Muscle of leg (tissue), 11 donors: Measurements from ENCODE around the gene BICDL1. TPM values are rescaled to one million over a fixed set of nuclear protein-coding genes. Genes with fewer than 3 reads are reported as not detected.
A peak's percentile ranks its signal among the peaks of the same experiment; 100 is the strongest.

Experiments used
- DNase-seq: peaks from one replicate; pipeline ENCODE4 v3.0.0; 2013
- H3K27ac ChIP-seq: one replicate; pipeline ENCODE4 v1.5.1; 2013; ENCODE audit warnings: mild to moderate bottlenecking, low read length, control low read depth
- H3K27me3 ChIP-seq: one replicate; pipeline ENCODE4 v1.6.1; 2013; ENCODE audit warnings: low read length; ENCODE audit not compliant: control insufficient read depth, insufficient read depth
- H3K36me3 ChIP-seq: one replicate; pipeline ENCODE4 v1.6.1; 2013; ENCODE audit warnings: low read length; ENCODE audit not compliant: control insufficient read depth, insufficient read depth
- H3K4me1 ChIP-seq: one replicate; pipeline ENCODE4 v1.6.1; 2013; ENCODE audit warnings: low read length; ENCODE audit not compliant: control insufficient read depth, insufficient read depth
- H3K4me3 ChIP-seq: one replicate; pipeline ENCODE4 v1.5.1; 2013; ENCODE audit warnings: low read length, control low read depth
- H3K9me3 ChIP-seq: replicated peaks from 2 replicates; pipeline ENCODE4 v1.6.1; 2013; ENCODE audit warnings: low read depth, low read length; ENCODE audit not compliant: control insufficient read depth
- WGBS: methylation state at CpG from one replicate; pipeline ENCODE4 v1.1.5; 2013; ENCODE audit warnings: missing lambda C conversion rate; ENCODE audit not compliant: insufficient coverage; 5-methylcytosine and 5-hydroxymethylcytosine counted together
- polyA plus RNA-seq, 8 donors: library from polyadenylated mRNA; unstranded; fragments of 120-200 nt; gene quantifications; one replicate each; pipeline versions ENCODE4 v1.2.1 to v1.2.3, GENCODE V29; 2013; ENCODE audit warnings: inconsistent platforms in 1 of 8, low replicate concordance in 1 of 8; ENCODE audit not compliant: insufficient read length in 8 of 8, insufficient read depth in 1 of 8
- total RNA-seq: library from RNA; stranded (reverse); fragments of 120-200 nt; gene quantifications from one replicate; pipeline ENCODE4 v1.2.4, GENCODE V29; 2013

The BICDL1 gene
- total and polyA plus RNA-seq, 9 donors, result 1.3 to 6.4 (median 3.4) TPM

DNA sequence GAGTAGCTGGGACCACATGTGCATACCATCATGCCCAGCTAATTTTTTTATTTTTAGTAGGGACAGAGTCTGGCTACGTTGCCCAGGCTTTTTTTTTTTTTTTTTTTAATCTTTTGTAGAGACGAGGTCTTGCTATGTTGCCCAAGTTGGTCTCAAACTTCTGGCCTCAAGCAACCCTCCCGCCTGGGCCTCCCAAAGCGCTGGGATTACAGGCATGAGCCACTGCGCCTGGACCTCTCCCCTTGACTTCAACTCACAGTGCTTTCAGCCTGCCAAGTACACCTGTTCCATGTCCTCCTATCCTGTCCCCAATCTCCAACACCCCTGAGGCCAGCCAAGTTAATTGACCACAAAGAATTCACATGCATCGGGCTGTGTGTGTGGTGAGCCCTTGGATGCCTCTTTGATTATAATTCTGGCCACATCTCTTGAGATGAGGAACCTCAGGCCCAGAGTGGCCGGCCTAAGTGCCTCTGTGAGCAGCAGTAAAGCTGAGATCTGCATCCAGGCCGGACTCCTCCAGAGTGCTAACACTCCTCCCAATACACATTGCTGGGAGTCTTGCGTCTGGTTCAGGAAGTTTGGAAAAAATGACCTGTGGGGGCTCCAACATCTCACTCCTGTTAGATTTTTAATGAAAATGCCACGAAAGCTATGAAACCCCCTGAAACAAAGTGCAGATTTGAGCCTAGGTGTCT lies 120.7 kb downstream of the BICDL1 start:
- WGBS, result 90% methylated on average over 5 of the region's 10 CpGs
- no peak overlapping the region for H3K27ac ChIP-seq
- H3K4me3 ChIP-seq, result no peak overlapping the region
- peaks cover 7% of the 10 kb centered on the region for H3K4me1 ChIP-seq
- H3K36me3 ChIP-seq, result peaks cover 34% of the 10 kb centered on the region
- no peak for DNase-seq
- no peaks in the 10 kb centered on the region for H3K27me3 ChIP-seq
- H3K9me3 ChIP-seq, result no peaks in the 10 kb centered on the region

DNA sequence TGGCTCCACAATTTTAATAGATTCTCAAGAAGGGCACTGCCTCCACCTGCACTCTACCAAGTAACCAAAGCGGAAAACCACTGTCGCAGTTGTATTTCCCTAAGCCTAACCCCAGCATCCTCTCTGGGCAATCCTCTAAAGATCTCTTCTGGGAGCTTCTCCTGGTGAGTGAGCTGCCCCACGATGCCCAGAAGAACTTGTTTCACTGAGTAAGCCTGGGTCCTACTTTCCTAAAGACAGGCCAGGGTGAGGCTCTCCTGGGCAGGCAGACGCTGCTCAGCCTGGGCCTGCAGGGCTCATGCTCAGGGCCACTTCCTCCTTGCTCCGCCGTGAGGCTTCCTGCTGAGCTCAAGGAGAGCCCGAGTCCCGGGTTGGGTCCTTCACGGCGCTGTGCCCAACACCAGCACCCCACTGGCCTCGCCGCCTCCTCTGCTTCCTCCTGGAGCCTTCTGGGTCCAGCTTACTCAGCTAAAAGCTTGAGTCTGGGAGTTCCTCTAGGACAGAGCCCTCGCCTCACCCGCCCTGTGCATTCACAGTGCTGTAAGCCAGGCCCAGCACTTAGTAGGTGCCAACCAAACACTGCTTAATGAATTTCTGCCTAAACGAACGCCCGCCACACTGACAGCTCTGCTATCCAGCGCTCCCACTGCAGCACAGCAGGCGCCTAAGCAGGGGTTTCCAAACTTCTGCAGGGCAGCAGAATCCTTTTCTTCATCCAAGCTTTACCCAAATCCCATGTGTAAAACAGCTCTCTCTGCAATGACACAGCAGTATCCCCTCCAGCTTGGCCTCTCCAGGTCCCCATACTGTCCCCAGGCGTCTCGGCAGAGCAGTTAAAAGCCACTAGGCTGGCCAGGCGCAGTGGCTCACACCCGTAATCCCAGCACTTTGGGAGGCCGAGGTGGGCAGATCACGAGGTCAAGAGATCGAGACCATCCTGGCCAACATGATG lies 121.8 kb downstream of the BICDL1 start:
- peaks cover 18% of the 10 kb centered on the region for H3K4me1 ChIP-seq
- no peaks in the 10 kb centered on the region for H3K27me3 ChIP-seq
- 69% methylated on average over 26 of the region's 26 CpGs for WGBS
- no peaks in the 10 kb centered on the region for H3K9me3 ChIP-seq
- H3K4me3 ChIP-seq, result no peak overlapping the region
- peaks cover 36% of the 10 kb centered on the region for H3K36me3 ChIP-seq
- H3K27ac ChIP-seq, result no peak overlapping the region
- DNase-seq, result peak; percentile 74

DNA sequence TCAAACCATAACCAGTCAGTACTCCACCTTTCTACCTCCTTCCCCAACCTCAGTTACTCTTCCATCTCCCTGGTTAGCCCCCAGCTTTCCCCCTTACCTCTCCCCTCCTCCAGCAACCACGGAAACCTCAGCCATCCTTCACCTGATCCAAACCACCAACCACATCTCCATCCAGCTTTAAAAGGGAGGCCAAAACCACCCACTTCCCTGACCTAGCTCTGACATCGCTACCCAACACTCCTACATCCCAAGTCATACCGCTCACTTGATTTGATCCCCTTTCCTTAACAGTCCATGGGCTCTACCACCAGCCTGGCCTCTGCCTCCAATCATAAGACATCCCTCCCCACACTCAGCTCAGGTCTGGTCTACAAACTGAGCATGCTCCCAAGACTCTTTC lies 126.0 kb downstream of the BICDL1 start:
- no peak overlapping the region for H3K27ac ChIP-seq
- peaks cover 26% of the 10 kb centered on the region for H3K4me1 ChIP-seq
- DNase-seq, result no peak
- 83% methylated on average over 3 of the region's 3 CpGs for WGBS
- H3K27me3 ChIP-seq, result no peaks in the 10 kb centered on the region
- peaks cover 38% of the 10 kb centered on the region for H3K36me3 ChIP-seq
- peak overlapping the region; percentile 77 for H3K4me3 ChIP-seq
- no peaks in the 10 kb centered on the region for H3K9me3 ChIP-seq

DNA sequence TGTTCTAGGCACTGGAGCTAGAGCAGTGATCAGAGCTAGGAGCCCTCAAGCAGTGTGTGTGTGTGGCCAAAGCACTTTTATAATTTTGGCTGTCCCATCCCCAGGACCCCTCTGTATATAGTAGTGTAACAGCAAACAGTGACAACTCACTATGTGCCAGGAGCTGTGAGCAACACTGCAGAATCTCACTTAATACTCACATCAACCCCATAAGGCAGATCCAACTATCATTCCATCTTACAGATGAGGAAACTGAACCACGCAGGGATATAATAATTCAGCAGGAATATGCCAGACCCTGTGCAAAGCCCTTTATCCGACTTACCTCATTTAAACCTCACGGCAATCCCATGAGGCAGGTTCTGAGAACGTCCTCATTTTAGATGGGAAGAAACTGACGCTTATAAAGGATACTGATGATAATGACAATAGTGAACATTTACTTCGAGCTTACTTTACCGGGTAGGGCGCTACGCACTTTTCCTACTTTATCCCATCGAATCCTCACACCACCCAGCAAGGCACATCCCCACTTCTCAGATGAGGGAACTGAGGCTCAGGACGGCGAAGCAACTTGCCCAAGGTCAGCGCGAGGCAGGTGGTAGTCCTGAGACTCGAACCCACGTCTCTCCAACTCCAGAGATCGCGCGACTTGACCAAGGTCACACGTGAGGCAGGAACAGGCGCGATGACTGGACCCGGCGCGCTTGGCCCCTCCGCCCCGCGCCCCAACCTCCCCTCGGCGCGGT lies 126.8 kb downstream of the BICDL1 start:
- H3K27ac ChIP-seq, result peak overlapping the region; percentile 67
- H3K9me3 ChIP-seq, result no peaks in the 10 kb centered on the region
- 15% methylated on average over 27 of the region's 31 CpGs for WGBS
- H3K4me1 ChIP-seq, result peaks cover 23% of the 10 kb centered on the region
- H3K36me3 ChIP-seq, result peaks cover 33% of the 10 kb centered on the region
- DNase-seq, result peak; percentile 53
- H3K27me3 ChIP-seq, result no peaks in the 10 kb centered on the region
- H3K4me3 ChIP-seq, result peak overlapping the region; percentile 77

DNA sequence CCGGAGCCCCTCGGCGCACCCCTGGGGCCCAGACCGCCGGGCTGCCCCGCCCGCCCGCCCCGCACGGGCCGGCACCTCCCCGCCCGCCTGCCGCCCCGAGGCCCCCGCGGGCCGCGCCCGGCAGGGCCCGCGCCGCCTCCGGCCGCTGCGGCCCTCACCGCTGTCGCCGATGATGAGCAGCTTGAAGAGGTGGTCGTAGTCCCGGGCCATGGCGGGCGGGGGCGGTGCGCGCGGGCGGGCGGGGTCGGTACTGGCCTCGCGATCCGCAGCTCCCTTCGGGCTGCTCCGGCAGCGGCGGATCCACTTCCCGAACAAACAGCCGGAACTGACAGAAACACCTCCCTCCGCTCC lies 127.4 kb downstream of the BICDL1 start, which contains the start of gene RAB35:
Gene RAB35 (minus strand): TSS at position 313 of the 351 bp plus-strand sequence. CDS start 103 bp downstream, at position 210.
- peak within 1 kb of the TSS; percentile 99 for H3K27ac ChIP-seq
- H3K9me3 ChIP-seq, result no peaks in the 10 kb centered on the region
- H3K4me3 ChIP-seq, result peak within 1 kb of the TSS; percentile 93
- no peaks in the 10 kb centered on the region for H3K27me3 ChIP-seq
- WGBS, result 0% methylated on average over 45 of the region's 50 CpGs
- peaks cover 23% of the 10 kb centered on the region for H3K4me1 ChIP-seq
- peaks cover 30% of the 10 kb centered on the region for H3K36me3 ChIP-seq
- DNase-seq, result no peak

DNA sequence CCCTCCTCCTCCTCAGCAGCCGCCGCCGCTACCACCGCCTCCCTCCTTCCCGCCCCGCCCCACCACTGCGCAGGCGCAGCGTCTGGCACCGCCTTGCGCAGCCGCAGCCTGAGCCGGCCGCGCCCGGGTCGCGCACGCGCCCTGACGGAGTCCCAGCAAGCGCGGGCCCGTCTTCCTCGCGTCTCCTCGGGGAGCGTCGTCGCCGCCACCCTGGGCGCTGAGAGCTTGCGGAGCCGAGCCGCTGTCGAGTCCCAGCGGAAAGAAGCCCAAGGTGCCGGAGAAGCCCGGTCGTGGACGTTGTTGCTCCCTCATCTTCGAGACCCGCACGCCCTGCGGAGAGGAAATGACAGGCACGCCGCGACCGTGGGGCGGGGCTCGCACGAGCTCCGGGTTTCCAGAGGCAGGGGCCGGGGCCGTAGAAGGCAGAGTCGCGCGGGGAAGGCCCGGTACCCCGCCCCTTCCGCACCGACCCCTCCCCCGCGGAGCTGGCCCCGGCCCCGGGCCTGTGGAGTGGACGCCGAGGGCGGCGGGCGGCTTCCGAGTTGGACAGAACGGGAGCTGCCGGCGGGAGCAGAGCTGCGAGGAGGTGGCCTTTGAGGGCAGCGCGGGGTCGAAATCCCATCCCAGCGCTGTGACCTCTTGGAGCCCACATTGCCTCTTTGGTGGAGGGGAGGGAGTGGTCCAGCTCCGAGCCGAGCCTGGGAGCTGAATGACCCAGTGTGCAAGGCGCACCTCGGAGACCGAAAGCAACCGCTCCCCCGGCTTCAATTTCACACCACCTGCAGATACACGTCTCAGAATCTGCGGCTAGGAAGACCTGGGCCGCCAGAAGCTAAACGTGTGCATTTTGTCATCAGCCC lies 128.0 kb downstream of the BICDL1 start:
- under 1% methylated on average over 84 of the region's 91 CpGs for WGBS
- H3K27me3 ChIP-seq, result no peaks in the 10 kb centered on the region
- peaks cover 30% of the 10 kb centered on the region for H3K36me3 ChIP-seq
- no peaks in the 10 kb centered on the region for H3K9me3 ChIP-seq
- H3K4me3 ChIP-seq, result peak overlapping the region; percentile 93
- H3K27ac ChIP-seq, result peak overlapping the region; percentile 99
- DNase-seq, result peak; percentile 96
- peaks cover 23% of the 10 kb centered on the region for H3K4me1 ChIP-seq

DNA sequence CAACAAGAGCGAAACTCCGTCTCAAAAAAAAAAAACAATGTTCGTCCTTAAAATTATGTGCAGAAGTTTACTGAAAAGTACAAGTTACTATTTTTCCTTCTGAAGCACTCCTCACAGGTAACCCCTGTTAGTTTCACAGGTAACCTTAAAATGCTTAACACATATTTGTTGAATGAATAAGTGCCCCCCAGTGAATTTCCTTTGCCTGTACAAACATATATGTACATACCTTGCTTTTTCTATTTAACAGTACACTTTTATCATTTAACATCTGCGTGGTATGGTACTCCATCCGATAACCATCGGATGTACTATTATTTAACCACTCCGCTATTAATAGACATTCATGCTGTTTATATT lies 128.9 kb downstream of the BICDL1 start:
- peak overlapping the region; percentile 93 for H3K4me3 ChIP-seq
- H3K36me3 ChIP-seq, result peaks cover 30% of the 10 kb centered on the region
- no CpG with 5 or more reads among the region's 7 CpGs for WGBS
- no peaks in the 10 kb centered on the region for H3K9me3 ChIP-seq
- peaks cover 23% of the 10 kb centered on the region for H3K4me1 ChIP-seq
- H3K27ac ChIP-seq, result no peak overlapping the region
- no peak for DNase-seq
- no peaks in the 10 kb centered on the region for H3K27me3 ChIP-seq

DNA sequence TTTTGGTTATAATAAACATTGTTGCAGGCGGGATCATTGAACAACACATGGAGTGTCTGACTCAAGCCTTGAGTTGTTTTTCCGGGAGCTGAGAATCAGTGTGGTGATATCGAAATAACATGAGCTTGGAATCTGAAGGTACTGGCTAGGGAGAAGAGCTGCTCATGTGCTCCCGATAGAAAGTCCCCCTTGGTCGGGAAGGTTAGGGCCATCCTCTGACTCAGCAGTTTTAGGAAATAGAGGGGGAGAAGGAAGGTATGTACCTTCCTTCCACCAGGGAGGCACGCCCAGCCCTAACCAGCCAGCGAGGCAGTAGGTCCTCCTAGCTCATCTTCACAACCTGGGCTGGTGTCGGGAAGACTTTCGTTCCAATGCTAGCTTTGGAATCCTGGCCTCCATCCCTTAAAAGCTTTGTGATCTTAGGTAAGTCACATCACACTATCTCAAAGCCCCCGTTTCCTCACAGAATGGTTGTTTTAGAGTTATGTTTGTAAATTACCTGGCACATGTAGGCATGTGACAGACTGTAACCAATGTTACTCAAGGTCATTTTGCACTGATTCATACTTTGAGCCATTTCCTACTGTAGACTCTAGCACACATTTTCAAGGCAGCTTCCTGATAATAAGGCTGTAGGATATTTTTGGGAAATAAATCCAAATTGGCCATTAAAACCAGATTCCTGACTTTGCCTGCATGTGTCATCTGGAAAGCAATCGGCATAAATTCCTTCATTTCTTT lies 129.5 kb downstream of the BICDL1 start:
- 66% methylated on average over 8 of the region's 11 CpGs for WGBS
- peaks cover 23% of the 10 kb centered on the region for H3K4me1 ChIP-seq

More for the DNA sequence above, 129.5 kb downstream of the BICDL1 start:
- H3K27ac ChIP-seq, result no peak overlapping the region
- no peaks in the 10 kb centered on the region for H3K9me3 ChIP-seq
- no peak for DNase-seq
- H3K27me3 ChIP-seq, result no peaks in the 10 kb centered on the region
- H3K36me3 ChIP-seq, result peaks cover 27% of the 10 kb centered on the region
- H3K4me3 ChIP-seq, result no peak overlapping the region
